OCI-LY3 (cell line): ENCODE data around the gene BAZ2B.

ENCODE experiments used
- CTCF ChIP-seq: fragments of 200-600, 300-600 bp; sonication (generic); IDR thresholded peaks from 2 replicates; pipeline ENCODE4 v1.5.1; 2014; ENCODE audit warnings: antibody characterized with exemption, low read length, low read depth
- EZH2phosphoT487 ChIP-seq: fragments of 200-600 bp; shearing (Covaris generic); IDR thresholded peaks from 2 replicates; pipeline ENCODE4 v1.6.1; 2018; ENCODE audit warnings: antibody characterized with exemption, mixed run types, low read depth

GRCh38 chr2:159559034-159559433 is 57.3 kb downstream of the BAZ2B start:
- no peak for TF ChIP-seq CTCF
- TF ChIP-seq EZH2phosphoT487: no peak
